ENCODE results near the gene TRAPPC6A.

The TRAPPC6A gene

DNA sequence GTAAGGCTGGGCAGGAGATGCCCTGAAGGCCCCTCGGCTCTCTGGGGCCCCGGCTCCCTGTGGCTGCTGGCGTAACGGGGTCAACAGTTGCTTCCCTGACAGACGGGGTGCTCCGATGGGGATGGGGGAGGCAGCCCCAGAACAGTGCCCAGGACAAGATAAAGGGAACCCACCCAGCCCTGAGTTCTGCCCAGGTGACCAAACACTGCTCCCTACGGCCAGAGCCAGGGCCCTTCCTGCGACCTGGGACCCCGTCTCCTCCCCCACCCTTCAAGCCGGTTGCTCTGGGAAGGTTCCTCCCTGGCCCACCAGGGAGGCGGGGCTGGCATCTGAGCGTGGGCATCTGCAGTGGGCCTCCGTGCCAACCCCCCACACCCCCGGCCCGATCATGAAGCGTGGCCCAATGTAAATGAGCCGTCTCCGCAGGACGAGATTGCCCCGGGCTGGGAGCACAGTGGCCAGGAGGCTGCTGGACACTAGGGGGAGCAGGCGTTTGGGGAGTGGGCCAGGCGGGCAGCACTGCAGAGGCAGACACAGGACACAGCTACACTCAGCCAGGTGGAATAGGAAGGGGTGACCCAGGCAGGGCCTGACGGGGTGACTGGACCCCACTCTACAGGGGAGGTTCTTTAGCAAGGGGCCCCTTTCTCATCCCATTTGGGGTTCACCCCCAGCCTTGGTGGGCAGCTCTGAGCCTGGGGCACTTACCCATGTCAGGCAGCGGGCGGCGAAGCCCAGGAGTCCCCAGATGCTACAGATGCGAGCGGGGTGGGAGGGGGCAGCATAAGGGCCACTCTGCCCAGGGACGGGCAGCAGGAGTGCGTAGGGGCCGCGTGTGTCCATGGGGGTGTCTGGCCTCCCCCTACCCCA is 16.1 kb downstream of the TRAPPC6A start:
- FAIRE-seq = no peak

DNA sequence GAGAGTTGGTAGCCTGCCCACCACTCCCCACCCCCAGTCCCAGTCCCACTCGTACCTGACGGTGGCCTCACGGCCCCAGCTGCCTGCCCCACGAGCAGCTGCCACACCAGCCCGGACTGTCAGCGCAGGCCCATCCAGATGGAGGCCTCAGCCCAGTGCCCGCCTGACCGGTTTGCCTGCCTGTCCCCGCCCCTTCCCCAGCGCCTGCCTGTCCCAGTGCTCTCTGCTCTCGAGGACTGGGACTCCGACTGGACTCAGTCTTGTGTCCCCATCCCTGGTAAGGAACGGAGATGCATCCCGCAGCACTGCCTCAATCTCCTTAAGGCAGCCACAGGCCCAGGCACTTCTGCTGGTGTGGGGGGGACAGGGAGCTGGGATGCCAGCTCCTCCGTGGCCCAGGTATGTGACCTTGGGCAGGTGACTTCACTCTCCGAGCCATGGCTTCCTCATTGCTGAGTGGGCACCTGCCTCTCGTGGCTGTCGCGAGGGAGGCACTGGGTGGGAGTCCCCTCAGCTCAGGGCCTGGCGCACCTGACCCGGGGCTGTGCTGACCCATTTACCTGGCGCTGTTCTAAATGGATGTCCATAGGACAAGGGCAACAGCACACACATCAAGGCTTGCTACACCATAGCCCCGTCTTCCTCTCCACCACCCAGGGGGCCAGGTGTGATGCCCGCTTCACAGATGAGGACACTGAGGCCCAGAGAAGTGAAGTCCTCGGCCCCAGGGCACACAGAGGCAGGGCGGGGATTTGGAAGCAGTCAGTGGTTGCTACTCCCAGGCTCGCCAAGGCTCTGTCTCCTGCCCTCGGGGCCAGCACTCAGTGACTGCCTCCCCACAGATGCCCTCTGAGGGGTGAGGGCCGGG is 16.9 kb downstream of the TRAPPC6A start, which contains the start of gene NKPD1:
NKPD1 (minus strand) TSS at position 113 of the 868 bp plus-strand sequence. CDS start 832 bp downstream, outside the sequence.
- FAIRE-seq = no peak

DNA sequence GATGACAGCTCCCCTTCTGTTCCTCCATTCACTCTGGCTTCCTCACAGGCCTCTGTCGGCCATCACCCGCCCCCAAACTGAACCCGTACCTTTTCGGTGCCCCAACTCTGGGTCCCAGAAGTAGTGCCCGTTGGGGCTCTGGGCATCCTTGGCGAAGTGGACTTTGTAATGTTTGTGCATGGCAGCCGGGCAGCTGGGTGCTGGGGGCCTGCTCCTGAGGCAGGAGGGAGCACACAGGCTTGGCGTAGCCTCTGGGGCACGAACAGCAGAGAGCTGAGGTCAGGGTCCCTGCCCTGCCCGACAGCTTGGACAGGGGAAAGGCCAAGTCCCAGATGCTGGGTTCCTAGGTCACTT is 18.1 kb downstream of the TRAPPC6A start:
- no peak for FAIRE-seq

- FAIRE-seq = no peak
Measured at GRCh38 chr19:45159210-45159970, 18.6 kb downstream of the TRAPPC6A start.

- FAIRE-seq = no peak
Measured at GRCh38 chr19:45158503-45159209, 19.4 kb downstream of the TRAPPC6A start.

DNA sequence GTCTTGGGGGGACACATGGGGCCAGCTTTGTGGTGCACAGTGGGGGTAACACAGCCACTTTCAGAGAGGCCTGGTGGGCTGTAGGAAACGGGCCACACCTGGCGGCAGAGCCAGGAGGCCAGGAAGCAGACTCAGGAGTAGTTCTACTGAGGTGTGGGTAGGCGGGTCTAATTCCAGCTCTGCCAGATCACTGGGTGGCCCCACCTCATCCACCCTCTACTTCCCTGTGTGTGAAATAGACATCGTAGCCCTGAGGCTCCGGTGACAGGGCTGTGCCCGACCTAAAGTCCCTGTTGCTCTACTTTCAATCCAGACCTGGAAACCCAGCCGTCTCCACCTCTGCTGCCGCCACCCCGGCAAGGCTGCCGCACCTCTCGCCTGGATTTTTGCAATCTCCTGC is 21.3 kb downstream of the TRAPPC6A start:
- no peak for FAIRE-seq

DNA sequence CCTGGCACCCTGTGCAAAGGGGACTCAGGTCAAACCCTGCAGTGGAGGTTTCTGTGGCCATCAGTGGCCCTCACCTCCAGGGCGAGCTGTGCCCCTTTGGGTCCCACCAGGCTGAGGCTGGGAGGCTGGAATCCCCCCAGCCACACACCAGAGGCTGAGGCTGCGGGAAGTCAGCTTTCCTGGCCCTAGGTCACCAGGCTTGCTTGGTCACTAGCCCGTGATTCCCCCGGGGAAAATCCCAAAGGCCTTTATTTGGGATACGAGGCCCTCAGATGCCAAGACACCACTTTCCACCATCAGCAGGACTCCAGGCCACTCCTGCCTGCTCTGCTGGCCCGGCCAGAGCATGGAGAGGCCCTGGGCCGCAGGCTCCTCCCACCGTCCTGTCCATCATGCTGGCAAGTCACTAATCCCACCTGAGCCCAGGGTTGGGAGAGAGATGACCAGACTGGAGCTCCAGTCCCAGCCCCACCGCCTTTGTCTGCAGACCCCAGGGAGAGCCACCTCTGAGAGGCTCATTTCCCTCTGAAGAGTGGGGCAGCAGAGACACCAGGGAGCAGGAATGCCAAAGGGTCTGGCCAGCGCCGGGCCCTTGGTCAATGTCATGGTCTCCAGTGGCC is 21.9 kb downstream of the TRAPPC6A start:
- no peak for FAIRE-seq

- no peak for FAIRE-seq
Measured at GRCh38 chr19:45154064-45154827, 23.8 kb downstream of the TRAPPC6A start.

DNA sequence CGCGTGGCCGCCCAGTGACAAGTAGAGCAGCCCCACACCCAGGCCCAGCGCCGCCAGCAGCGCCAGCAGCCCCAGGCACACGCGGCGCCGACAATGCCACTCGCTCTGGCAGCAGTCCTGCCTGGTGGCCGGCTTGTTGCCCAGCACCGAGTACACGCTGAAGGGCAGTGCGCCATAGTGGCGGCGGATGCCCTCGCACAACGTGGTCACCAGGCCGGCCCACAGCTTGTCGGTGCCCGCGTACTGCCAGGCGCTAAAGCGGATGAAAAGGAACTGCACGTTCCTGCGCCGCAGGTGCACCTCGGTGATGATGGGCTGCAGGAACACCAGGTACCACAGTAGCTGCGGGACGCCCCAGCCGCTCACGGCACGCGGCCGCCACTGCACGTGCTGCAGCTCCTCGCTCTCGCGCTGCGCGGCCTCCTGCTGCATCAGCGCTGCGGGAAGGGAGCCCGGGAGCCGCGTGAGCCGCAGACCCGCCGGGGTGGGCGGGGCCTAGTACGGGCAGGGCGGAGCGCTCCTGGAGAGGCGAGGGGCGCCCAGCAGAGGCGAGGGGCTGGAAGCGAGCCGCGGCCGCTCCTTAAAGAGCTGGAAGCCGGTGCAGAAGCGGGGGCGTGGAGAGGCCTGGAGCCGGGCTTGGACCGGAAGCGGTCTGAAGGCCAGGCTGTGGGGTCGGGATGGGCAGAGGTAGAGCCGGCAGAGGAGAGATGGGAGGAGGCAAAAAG is 24.5 kb downstream of the TRAPPC6A start:
- FAIRE-seq = no peak

DNA sequence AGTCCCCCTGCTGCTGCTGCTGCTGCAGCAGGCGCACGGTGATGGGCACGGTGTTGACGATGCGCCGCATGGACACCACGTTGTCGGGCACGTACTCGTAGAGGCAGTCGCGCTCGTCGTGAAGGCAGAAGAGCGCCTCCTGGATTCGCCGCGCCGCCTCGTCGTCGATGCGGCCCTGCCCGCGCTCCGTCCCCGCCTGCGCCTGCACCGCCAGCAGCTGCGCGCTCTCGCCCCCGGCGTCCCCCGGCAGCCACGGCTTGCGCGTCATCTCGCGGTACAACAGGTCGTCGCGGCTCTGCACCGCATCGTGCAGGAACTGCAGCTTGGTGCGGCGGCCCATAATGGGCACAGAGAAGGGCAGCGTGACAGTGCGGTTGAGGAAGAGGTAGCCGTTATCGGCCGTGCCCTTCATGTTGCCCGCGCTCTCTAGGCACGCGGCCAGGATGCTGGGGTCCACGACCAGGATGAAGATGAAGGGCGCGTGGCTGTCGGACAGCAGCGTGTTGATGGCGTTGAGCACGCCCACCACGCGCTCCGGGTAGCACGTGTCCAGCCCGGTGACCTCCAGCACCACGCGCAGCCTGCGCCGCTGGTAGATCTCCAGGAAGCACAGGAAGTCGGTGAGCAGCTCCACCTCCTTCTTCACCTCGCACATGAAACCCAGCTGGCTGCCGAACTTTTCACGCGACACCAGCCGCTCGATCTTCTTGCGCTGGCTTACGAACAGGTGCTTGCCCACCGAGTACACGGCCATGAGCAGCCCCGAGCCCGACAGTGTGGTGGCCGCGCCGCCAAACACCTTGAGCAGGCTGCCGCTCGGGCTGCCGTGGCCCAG is 25.3 kb downstream of the TRAPPC6A start:
- no peak for FAIRE-seq

DNA sequence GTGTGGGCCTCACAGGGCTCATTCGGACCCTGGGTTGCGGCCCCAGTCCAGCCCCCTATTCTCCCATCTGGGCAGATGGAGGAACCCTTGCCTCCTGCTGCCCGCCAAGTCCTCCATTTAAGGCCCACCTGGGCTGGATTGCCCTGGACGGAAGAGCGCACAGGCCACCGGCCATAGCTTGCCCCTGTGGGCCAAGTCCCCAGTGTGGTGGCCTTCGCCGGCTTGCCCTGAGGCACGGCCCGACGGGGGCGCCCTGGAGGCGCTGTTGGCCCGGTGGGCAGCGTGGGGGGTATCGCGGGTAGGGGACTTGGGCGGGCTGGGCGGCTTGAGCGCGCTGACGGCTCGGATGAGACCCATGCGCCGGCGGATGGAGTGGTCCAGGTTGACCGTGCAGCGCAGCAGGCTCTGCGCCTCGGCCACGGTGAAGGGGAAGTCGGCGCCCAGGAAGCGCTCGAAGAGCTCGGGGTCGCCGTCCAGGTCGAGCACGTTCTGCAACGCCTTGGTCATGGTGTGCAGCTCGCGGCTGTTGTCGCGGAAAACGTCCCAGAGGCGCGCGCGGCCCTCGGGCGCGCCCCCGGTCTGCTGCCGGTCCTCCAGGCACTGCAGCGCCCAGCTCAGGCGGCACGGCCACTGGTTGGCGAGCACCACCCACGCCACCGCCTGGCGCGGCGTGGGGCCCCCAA is 26.1 kb downstream of the TRAPPC6A start:
- no peak for FAIRE-seq

DNA sequence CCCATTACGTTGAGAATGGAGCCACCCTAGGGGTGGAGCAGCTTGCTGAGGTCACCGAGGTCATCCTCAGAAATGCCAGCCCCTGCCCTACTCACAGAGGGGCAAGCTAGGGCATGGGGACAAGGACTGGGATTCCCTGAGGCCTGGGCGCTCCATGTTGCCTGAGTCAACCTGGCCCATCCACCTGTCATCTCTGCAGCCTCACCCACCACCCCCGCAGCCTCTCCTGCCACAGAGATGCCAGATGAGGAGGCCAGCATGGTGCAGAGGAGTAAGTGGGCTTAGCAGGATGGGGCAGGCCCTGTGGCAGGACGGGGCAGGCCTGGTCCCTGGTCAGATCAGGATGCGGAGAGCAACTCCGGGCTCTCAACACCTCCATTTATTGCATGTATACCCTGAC is 26.7 kb downstream of the TRAPPC6A start:
- no peak for FAIRE-seq

- FAIRE-seq = no peak
Measured at GRCh38 chr19:45150751-45151281, 27.2 kb downstream of the TRAPPC6A start.

GRCh38 chr19:45150180-45150579 is 27.9 kb downstream of the TRAPPC6A start:
- no peak for FAIRE-seq

GRCh38 chr19:45149129-45149528 is 28.9 kb downstream of the TRAPPC6A start:
- no peak for FAIRE-seq

DNA sequence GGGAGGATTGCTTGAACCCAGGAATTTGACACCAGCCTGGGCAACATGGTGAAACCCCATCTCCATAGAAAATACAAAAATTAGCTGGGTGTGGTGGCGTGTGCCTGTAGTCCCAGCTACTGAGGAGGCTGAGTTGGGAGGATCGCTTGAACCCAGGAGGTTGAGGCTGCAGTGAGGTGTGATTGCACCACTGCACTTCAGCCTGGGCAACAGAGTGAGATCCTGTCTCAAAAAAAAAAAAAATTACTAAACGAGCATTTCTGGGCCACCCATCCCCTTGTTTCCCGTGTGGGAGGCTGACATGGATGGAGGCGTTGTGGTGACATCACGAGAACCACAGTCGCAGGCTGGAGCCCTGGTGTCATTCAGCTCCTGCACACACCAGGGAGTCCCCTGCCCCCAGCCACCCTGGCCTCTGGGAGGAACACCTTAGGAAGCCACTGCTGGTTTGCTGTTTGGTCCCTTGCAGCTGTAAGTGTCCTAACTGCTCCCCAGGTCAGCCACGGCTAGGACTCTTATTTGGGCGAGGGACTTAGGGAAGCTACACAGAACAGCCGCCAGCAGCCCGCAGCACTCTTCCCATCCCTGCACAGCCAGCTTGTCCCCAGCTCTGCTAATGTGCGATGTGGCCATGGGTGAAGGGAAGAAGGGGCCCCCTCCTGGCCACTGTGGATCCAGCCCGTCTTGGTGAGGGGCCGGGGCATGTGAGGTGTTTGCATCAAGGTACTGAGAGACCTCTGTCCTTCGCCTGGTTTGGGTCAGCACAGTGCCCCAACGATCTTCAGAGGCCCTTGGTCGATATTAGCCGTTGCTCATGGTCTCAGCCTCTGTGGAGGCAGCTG is 30.0 kb downstream of the TRAPPC6A start:
- no peak for FAIRE-seq

DNA sequence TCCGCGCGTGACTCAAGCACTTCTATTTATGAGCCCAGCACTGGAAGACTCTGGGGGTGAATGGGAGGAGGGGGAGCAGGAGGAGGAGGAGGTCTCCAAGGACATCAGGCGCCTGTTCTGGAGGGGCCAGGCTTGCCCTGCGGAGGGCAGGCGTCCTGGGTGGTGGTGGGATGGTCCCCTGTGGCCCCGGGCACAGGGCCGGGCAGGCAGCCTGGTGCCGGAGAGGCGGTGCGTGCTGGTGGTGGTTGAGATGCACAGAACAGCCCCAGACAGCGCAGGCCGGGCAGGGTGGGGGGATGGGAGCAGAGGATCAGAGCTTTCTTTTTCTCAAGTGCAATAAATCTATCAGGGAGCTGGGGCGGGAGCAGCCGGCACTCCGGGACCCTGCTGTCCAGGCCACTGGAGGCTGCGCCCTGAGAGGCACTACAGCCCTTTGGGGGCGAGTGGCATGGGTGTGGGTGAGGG is 31.3 kb downstream of the TRAPPC6A start:
- FAIRE-seq = no peak

Measured in colon (tissue), 2 donors.